ENCODE data around the gene ACTL8.

The ACTL8 gene

GRCh38 chr1:17755120-17755519 lies at the start of gene ACTL8:
Gene ACTL8, plus strand, starts transcription at chr1:17755333. Its CDS starts 67,676 bp downstream, at chr1:17823009.
- in situ Hi-C loops (cut with MboI; ENCODE audit: low sequenced_read_pairs): no loop called here

DNA sequence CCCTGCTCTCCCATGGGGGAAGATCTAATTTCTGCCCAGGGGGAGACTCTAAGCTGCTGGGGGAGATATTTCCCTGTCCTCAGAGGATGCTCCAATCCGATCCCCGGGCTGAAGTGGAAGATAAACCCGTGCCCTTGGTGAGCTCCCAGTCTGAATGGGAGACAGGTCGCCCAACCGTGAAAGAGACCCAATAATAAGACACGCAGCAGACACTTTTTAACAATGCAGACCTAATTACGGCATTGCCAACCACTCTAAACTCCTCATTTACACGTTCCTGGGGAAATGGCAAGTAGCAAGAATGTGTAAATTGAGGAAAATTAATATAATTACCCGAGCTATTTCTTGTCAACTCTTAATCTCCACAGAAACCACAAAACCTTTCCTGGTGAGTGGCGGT lies 48.7 kb upstream of the ACTL8 start:
- in situ Hi-C loops (cut with MboI; ENCODE audit: low sequenced_read_pairs): no loop called here

DNA sequence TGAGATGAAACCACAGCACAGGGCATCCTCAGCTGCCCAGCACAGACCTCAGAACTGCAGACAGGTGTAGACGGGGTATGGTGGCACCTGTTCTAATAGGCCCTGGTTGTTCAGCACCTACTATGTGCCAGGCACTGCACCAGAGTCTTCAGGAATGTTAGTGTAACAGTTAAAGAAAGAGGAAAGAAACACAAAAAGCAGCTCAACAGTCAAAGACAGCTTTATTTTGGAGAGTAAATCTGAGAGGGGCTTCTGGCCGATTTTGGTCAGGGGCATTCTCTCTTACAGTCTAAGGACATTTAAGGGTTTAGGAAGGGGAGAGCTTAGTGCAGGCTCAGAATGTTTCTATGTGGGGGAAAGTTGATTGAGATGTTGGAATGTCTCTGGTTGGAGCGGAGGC lies 45.2 kb upstream of the ACTL8 start:
- in situ Hi-C loops (cut with MboI; ENCODE audit: low sequenced_read_pairs): no loop called here

DNA sequence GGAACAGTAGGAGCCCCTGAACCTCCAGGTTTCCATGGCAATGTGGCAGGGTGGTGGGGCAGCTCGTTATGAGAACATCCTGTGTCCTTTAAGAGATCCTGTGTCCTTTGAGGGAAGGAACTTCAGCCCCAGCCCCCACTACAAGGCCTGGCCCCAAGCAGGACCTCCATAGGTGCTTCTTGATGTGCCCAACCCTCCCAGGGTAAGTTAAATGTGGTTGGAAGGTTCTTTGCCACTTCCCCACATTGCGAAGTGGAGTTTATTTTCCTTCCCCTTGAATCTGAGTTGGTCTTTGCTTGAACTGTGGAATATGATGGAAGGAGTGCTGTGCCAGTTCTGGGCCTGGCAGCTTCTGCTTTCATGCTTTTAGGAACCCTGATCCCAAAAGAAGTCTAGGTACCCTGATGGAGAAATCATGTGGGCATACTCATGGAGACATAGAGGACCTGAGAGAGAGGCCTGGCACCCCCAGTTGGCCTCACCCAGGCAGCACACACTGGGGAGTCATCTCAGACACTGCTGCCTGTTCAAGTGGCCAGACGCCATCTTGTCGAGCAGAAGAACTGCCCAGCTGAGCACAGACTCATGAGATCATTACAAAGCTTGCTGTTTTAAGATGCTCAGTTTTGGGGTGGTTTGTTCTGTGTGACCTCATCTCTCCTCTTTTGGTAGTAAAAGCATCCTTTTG lies 44.1 kb upstream of the ACTL8 start:
- in situ Hi-C loops (cut with MboI; ENCODE audit: low sequenced_read_pairs): no loop called here

DNA sequence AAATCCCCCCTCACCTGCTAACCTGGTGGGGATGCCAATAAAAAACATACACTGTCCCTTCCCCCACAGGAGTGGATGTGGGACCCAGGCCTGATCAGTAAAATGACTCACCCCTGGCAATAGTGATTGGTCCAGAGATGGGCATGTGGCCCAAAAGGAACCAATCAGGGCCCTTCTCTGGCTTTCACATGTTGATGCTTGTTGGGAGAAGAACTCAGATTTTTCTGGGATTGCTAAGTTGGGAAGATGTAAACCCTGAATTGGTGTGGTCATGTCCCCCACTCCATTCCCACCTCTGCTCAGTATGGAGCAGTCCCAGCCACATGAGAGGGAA lies 43.6 kb upstream of the ACTL8 start:
- in situ Hi-C loops (cut with MboI; ENCODE audit: low sequenced_read_pairs): no loop called here

GRCh38 chr1:17711941-17712340 lies 43.2 kb upstream of the ACTL8 start:
- in situ Hi-C loops (cut with MboI; ENCODE audit: low sequenced_read_pairs): no loop called here

GRCh38 chr1:17713993-17714392 lies 41.1 kb upstream of the ACTL8 start:
- in situ Hi-C loops (cut with MboI; ENCODE audit: low sequenced_read_pairs): no loop called here

DNA sequence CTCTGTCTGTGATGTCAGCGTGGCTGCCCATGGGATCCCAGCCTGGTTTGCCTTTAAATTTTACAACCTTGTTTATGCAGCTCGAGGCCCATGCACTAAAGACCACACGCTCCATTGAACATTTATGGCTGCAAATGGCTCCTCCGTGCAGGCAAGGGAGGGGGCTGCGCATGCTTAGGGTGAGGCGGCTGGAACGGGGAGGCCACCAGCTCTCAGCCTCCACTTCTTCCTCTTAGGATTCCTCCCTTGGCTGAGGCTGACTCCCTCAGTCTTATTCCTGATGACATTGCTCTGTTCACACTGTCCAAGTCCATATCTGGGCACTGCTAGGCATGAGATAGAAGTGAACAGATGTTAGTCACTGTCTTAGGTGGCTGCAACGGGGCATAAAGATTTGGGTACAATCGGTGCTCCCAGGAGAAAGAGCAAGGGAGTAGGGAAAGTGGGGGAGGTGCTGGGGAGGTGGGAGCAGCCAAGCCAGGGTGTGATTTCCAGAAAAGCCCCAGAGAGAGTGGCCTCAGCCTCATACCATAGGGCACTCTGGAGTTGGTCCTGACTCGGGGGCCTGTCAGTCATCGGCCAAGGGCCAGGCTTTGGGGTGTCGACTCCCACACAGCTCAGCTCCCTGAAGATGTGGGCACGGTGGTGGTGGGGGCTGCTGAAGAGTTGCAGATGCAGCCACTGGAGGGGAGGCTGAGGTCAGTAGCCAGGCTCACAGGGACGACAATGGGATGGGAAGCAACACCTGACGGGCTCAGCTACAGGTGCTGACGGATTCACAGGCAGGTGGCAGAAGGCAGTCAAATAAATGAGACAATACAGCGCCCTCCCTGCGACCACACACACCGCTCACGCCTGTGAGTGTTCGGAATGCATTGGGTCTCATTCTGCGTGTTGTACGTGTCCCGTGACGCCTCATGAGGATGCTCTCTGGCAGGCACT lies 37.3 kb upstream of the ACTL8 start:
- in situ Hi-C loops (cut with MboI; ENCODE audit: low sequenced_read_pairs): no loop called here

DNA sequence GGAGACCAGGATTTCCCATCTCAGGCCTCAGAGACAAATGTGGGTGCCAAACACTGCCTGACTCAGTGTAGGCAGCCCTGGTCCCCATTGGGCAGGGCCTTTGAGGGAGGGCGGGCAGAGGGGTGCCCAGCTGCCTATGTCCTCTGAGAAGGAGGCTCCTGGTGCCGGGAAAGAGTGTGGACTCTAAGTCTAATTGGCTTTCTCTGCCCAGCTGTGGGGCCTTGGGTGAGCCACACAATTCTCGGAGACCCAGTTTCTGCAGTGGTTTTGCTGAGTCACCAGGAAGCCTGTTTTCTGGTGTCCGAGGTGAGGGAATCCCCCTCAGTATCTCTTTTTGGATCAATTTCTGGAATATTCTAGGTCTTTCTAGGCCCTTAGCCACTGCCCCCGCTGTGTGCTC lies 35.3 kb upstream of the ACTL8 start:
- in situ Hi-C loops (cut with MboI; ENCODE audit: low sequenced_read_pairs): no loop called here

GRCh38 chr1:17721444-17721843 lies 33.7 kb upstream of the ACTL8 start:
- in situ Hi-C loops (cut with MboI; ENCODE audit: low sequenced_read_pairs): no loop called here

DNA sequence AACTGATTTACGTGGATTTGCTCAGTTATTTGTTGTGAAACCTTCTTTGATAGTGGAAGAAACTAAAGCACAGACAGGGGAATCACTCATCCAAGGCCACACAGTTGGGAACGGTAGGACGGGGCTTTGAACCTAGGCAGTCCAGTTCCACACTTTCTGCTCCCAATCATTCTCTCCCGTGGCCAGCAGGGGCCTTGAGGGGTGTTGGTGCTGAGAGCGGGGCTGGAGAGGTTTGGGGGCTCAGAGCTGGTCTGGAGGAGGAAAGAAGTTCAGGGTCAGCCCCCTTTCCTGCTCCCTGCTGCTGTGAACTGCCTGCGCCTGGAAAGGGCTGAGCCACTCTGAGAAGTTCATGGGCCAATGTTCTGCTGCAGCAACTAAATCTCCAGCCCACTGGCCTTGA lies 31.4 kb upstream of the ACTL8 start:
- in situ Hi-C loops (cut with MboI; ENCODE audit: low sequenced_read_pairs): no loop called here

DNA sequence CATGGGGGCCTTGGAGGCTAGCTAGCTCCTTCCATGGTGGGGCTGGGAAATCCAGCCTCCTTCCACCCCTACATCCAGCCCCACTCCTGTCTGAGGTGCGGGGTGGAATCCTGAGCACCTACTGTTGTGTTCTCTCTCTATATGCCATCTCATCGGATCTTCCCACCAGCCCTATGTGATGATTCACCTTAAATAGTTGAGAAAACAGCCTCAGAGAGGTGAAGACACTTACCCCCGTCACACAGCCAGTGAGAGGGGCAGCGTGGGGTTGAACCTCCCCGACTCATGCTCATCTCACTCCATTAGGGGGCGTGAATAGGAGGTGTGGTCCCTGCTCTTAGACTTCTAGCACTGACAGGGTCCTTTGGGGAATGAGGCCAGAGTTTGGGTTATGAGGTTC lies 31.0 kb upstream of the ACTL8 start:
- in situ Hi-C loops (cut with MboI; ENCODE audit: low sequenced_read_pairs): no loop called here

- in situ Hi-C loops (cut with MboI; ENCODE audit: low sequenced_read_pairs): no loop called here
Observed at GRCh38 chr1:17725084-17725719, 29.9 kb upstream of the ACTL8 start.

GRCh38 chr1:17725811-17726582 lies 29.1 kb upstream of the ACTL8 start:
- in situ Hi-C loops (cut with MboI; ENCODE audit: low sequenced_read_pairs): no loop called here

- in situ Hi-C loops (cut with MboI; ENCODE audit: low sequenced_read_pairs): no loop called here
Observed at GRCh38 chr1:17728123-17728712, 26.9 kb upstream of the ACTL8 start.

GRCh38 chr1:17729248-17729647 lies 25.9 kb upstream of the ACTL8 start:
- in situ Hi-C loops (cut with MboI; ENCODE audit: low sequenced_read_pairs): no loop called here

- in situ Hi-C loops (cut with MboI; ENCODE audit: low sequenced_read_pairs): no loop called here
Observed at GRCh38 chr1:17729909-17730308, 25.2 kb upstream of the ACTL8 start.

DNA sequence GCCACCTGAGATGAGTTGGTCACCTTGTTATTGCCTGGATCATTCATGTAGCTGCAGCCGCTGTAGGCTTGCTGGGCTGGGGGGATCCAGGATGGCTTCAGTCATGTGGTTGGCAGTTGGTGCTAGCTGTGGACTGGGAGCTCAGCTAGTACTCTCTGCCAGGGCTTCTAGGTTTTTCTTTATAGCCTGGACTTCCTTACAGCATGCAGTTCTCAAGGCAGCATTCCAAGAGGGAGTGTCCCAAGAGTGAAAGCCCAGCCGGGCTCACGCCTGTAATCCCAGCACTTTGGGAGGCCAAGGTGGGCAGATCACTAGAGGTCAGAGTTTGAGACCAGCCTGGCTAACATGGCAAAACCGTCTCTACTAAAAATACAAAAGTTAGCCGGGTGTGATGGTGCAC lies 23.7 kb upstream of the ACTL8 start:
- in situ Hi-C loops (cut with MboI; ENCODE audit: low sequenced_read_pairs): no loop called here

DNA sequence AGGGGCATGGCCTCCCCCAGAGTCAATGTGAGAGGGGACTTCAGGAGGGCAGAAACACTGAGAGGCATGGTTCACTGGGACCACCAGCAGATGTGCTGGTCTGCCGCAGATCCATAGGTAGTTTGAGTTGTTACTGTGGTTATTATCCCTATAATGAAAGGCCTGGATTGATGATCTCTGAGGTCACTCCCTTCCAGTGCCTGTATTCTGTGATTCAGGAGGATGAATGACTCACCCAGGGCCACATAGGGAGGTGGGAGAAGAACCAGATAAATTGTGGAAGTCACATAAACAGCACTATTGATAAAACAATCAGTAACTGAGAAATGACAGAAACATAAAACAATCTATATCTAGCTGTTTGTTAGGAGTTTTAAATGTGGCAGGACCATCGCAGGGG lies 22.7 kb upstream of the ACTL8 start:
- in situ Hi-C loops (cut with MboI; ENCODE audit: low sequenced_read_pairs): no loop called here

DNA sequence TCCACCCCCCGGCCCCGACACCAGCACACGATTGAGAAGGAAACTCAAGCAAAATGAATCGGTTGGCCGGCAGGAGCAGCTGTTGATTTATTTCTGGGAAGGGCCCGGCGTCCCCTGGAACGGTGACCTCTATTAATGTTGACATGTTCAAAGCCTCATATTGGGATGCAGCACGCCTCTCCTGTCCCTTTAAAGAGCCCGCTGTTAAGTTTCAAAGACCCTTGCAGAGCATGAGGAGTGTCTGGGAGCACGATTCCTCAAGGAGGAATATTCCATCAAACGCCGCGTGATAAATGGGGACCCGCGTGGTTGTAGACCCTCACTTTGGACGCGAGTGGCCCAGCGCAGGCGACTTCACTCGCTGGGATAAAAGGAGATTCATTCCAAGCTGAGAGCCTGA lies 21.5 kb upstream of the ACTL8 start:
- in situ Hi-C loops (cut with MboI; ENCODE audit: low sequenced_read_pairs): no loop called here

DNA sequence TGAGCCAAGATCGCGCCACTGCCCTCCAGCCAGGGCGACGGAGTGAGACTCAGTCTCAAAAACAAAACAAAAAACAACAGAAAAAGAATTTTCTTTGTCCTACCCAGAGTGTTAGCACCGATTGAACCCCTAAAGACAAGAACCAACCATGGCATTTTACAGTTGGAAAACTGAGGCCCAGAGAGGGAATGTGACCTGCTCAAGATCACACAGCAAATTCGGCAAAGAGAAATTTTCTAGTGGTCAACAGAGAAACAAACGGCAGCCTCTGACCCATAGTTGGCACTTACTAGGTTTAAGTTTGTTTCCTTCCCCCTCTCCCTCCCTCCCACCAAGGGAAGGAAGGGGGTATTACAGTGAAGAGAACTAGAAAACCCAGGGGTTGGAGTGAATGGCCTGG lies 20.5 kb upstream of the ACTL8 start:
- in situ Hi-C loops (cut with MboI; ENCODE audit: low sequenced_read_pairs): no loop called here
